HG02938 (cell line): ENCODE data around the gene LRRTM2.

ENCODE experiments used
- ATAC-seq: cut with Tn5 transposase; IDR thresholded peaks from one replicate; pipeline ENCODE4 v1.9.1; 2021; ENCODE audit warnings: mild to moderate bottlenecking, moderate library complexity; ENCODE audit not compliant: unreplicated experiment

LRRTM2 gene

GRCh38 chr5:138884554-138884953 is 9.4 kb upstream of the LRRTM2 start:
- ATAC-seq = no peak

- no peak for ATAC-seq
Measured at GRCh38 chr5:138884094-138884493, 9.0 kb upstream of the LRRTM2 start.

GRCh38 chr5:138883211-138883610 is 8.1 kb upstream of the LRRTM2 start:
- ATAC-seq = no peak

GRCh38 chr5:138878437-138879235 is 3.5 kb upstream of the LRRTM2 start:
- ATAC-seq = no peak

- no peak for ATAC-seq
Measured at GRCh38 chr5:138876811-138877210, 1.7 kb upstream of the LRRTM2 start.

- ATAC-seq = no peak
Measured at GRCh38 chr5:138875946-138876345, 811 bp upstream of the LRRTM2 start.

- no peak for ATAC-seq
Measured at GRCh38 chr5:138875552-138875875, 379 bp upstream of the LRRTM2 start.

GRCh38 chr5:138874241-138874640 is 894 bp downstream of the LRRTM2 start:
- no peak for ATAC-seq

GRCh38 chr5:138873466-138874221 is 1.5 kb downstream of the LRRTM2 start:
- ATAC-seq = no peak

GRCh38 chr5:138872841-138873465 is 2.2 kb downstream of the LRRTM2 start:
- ATAC-seq = no peak

- no peak for ATAC-seq
Measured at GRCh38 chr5:138870611-138871010, 4.5 kb downstream of the LRRTM2 start.

- ATAC-seq = no peak
Measured at GRCh38 chr5:138869763-138870500, 5.2 kb downstream of the LRRTM2 start.

GRCh38 chr5:138869038-138869437 is 6.1 kb downstream of the LRRTM2 start:
- ATAC-seq = no peak

GRCh38 chr5:138867011-138867410 is 8.1 kb downstream of the LRRTM2 start:
- no peak for ATAC-seq

- no peak for ATAC-seq
Measured at GRCh38 chr5:138853132-138853531, 22.0 kb downstream of the LRRTM2 start.

- no peak for ATAC-seq
Measured at GRCh38 chr5:138850865-138851435, 24.2 kb downstream of the LRRTM2 start.

- ATAC-seq = no peak
Measured at GRCh38 chr5:138849882-138850281, 25.3 kb downstream of the LRRTM2 start.

- ATAC-seq = no peak
Measured at GRCh38 chr5:138849439-138849838, 25.7 kb downstream of the LRRTM2 start.

- ATAC-seq = no peak
Measured at GRCh38 chr5:138844812-138845513, 30.2 kb downstream of the LRRTM2 start.

GRCh38 chr5:138844125-138844461 is 31.0 kb downstream of the LRRTM2 start:
- no peak for ATAC-seq
